ENCODE results near the gene SETD1B.
A peak's percentile ranks its signal among the peaks of the same experiment; 100 is the strongest.

Gene SETD1B

GRCh38 chr12:121805171-121806008, 1.6 kb downstream of the SETD1B start:
- Histone ChIP-seq H3K4me3 (ENCODE audit: low read length) (peak overlapping the region; percentile 90), H3F3A (ENCODE audit: control insufficient read depth, insufficient read depth) (peaks cover 23% of the 10 kb centered on the region), H3K79me2 (ENCODE audit: control insufficient read depth, low read length) (peaks cover 70% of the 10 kb centered on the region), H3K9me3 (ENCODE audit: control insufficient read depth, insufficient read depth, low read length) (no peaks in the 10 kb centered on the region), H3K27me3 (ENCODE audit: control insufficient read depth, low read length) (no peaks in the 10 kb centered on the region; the same call in 1 of the 2 replicates), H3K36me3 (ENCODE audit: control insufficient read depth, low read length) (peaks cover 78% of the 10 kb centered on the region), H3K27ac (ENCODE audit: low read depth, low read length) (peak overlapping the region; percentile 63), H3K4me1 (ENCODE audit: control insufficient read depth, low read length) (peaks cover 42% of the 10 kb centered on the region), H3K4me2 (ENCODE audit: low read length) (peak overlapping the region; percentile 99), H4K20me1 (ENCODE audit: control insufficient read depth, insufficient read depth, low read depth, low read length) (peaks cover 13% of the 10 kb centered on the region), H3K9me2 (replicated peaks; ENCODE audit: control insufficient read depth, low read length) (no peaks in the 10 kb centered on the region)
- TF ChIP-seq CTCF (IDR thresholded peaks at IDR 0.05; ENCODE audit: low read depth, low read length, poor library complexity, severe bottlenecking): no peak
- TF ChIP-seq EZH2phosphoT487 (IDR thresholded peaks at IDR 0.05; ENCODE audit: borderline replicate concordance, low read length): no peak

- H3F3A ChIP-seq (ENCODE audit: control insufficient read depth, insufficient read depth): peaks cover 29% of the 10 kb centered on the region
- TF ChIP-seq CTCF (IDR thresholded peaks at IDR 0.05; ENCODE audit: low read depth, low read length, poor library complexity, severe bottlenecking): no peak
- TF ChIP-seq EZH2phosphoT487 (IDR thresholded peaks at IDR 0.05; ENCODE audit: borderline replicate concordance, low read length): no peak
- H3K27me3 ChIP-seq (ENCODE audit: control insufficient read depth, low read length): no peaks in the 10 kb centered on the region; the same call in 1 of the 2 replicates
- peaks cover 13% of the 10 kb centered on the region for H4K20me1 ChIP-seq (ENCODE audit: control insufficient read depth, insufficient read depth, low read depth, low read length)
- H3K4me3 ChIP-seq (ENCODE audit: low read length): peak overlapping the region; percentile 90
- H3K4me2 ChIP-seq (ENCODE audit: low read length): peak overlapping the region; percentile 99
- H3K27ac ChIP-seq (ENCODE audit: low read depth, low read length): no peak overlapping the region
- H3K4me1 ChIP-seq (ENCODE audit: control insufficient read depth, low read length): peaks cover 45% of the 10 kb centered on the region
- H3K79me2 ChIP-seq (ENCODE audit: control insufficient read depth, low read length): peaks cover 71% of the 10 kb centered on the region
- no peaks in the 10 kb centered on the region for H3K9me3 ChIP-seq (ENCODE audit: control insufficient read depth, insufficient read depth, low read length)
- H3K9me2 ChIP-seq (replicated peaks; ENCODE audit: control insufficient read depth, low read length): no peaks in the 10 kb centered on the region
- H3K36me3 ChIP-seq (ENCODE audit: control insufficient read depth, low read length): peaks cover 81% of the 10 kb centered on the region
Observed at GRCh38 chr12:121806009-121806545, 2.3 kb downstream of the SETD1B start.

GRCh38 chr12:121806546-121807423, 3.0 kb downstream of the SETD1B start:
- peaks cover 18% of the 10 kb centered on the region for H4K20me1 ChIP-seq (ENCODE audit: control insufficient read depth, insufficient read depth, low read depth, low read length)
- no peaks in the 10 kb centered on the region for H3K9me3 ChIP-seq (ENCODE audit: control insufficient read depth, insufficient read depth, low read length)
- peaks cover 46% of the 10 kb centered on the region for H3K4me1 ChIP-seq (ENCODE audit: control insufficient read depth, low read length)
- H3K9me2 ChIP-seq (replicated peaks; ENCODE audit: control insufficient read depth, low read length): no peaks in the 10 kb centered on the region
- H3K4me3 ChIP-seq (ENCODE audit: low read length): peak overlapping the region; percentile 90
- peaks cover 30% of the 10 kb centered on the region for H3F3A ChIP-seq (ENCODE audit: control insufficient read depth, insufficient read depth)
- no peak overlapping the region for H3K27ac ChIP-seq (ENCODE audit: low read depth, low read length)
- H3K4me2 ChIP-seq (ENCODE audit: low read length): peak overlapping the region; percentile 99
- no peaks in the 10 kb centered on the region; the same call in 1 of the 2 replicates for H3K27me3 ChIP-seq (ENCODE audit: control insufficient read depth, low read length)
- TF ChIP-seq EZH2phosphoT487 (IDR thresholded peaks at IDR 0.05; ENCODE audit: borderline replicate concordance, low read length) (no peak), CTCF (IDR thresholded peaks at IDR 0.05; ENCODE audit: low read depth, low read length, poor library complexity, severe bottlenecking) (no peak)
- H3K79me2 ChIP-seq (ENCODE audit: control insufficient read depth, low read length): peaks cover 71% of the 10 kb centered on the region
- peaks cover 84% of the 10 kb centered on the region for H3K36me3 ChIP-seq (ENCODE audit: control insufficient read depth, low read length)

Data from DOHH2 (cell line).